Muscle of arm (tissue), 12 donors: ENCODE measurements around the gene PKP3. TPM values are rescaled to one million over a fixed set of nuclear protein-coding genes. Genes with fewer than 3 reads are reported as not detected.
"Not testable (repeated sequence)": the region's sequence is repeated elsewhere in the genome, so short reads cannot be mapped to it uniquely, and the experiment has no call there.

Source experiments
- DNase-seq: peaks from one replicate; pipeline ENCODE4 v3.0.0-alpha.2; 2013
- polyA plus RNA-seq, 12 donors: library from polyadenylated mRNA; unstranded; fragments of 120-200 nt; gene quantifications; one replicate each; pipeline ENCODE4 v1.2.1, GENCODE V29; 2013; ENCODE audit not compliant: insufficient read length in 12 of 12

PKP3 gene
- polyA plus RNA-seq, 12 donors, result 0.24 to 30.6 (median 2.7) TPM; not detected in 4

- not testable (repeated sequence) for DNase-seq
Observed at GRCh38 chr11:424766-425165, 30.8 kb downstream of the PKP3 start.

GRCh38 chr11:425301-425700, 31.3 kb downstream of the PKP3 start:
- DNase-seq, result no peak

GRCh38 chr11:426851-427250, 32.8 kb downstream of the PKP3 start:
- no peak for DNase-seq

GRCh38 chr11:428295-428694, 34.3 kb downstream of the PKP3 start:
- no peak for DNase-seq

- DNase-seq, result no peak
Observed at GRCh38 chr11:429391-429790, 35.4 kb downstream of the PKP3 start.

GRCh38 chr11:429931-430456, 36.0 kb downstream of the PKP3 start:
- no peak for DNase-seq

GRCh38 chr11:431921-432320, 37.9 kb downstream of the PKP3 start:
- DNase-seq, result no peak

GRCh38 chr11:432501-433100, 38.6 kb downstream of the PKP3 start:
- DNase-seq, result no peak

GRCh38 chr11:433111-433510, 39.1 kb downstream of the PKP3 start:
- DNase-seq, result no peak

GRCh38 chr11:433641-434040, 39.6 kb downstream of the PKP3 start:
- no peak for DNase-seq

GRCh38 chr11:434496-434895, 40.5 kb downstream of the PKP3 start:
- DNase-seq, result no peak

GRCh38 chr11:434999-435740, 41.2 kb downstream of the PKP3 start:
- DNase-seq, result not testable (repeated sequence)

GRCh38 chr11:437228-437870, 43.3 kb downstream of the PKP3 start:
- DNase-seq, result no peak

GRCh38 chr11:438101-438844, 44.3 kb downstream of the PKP3 start:
- DNase-seq, result no peak

GRCh38 chr11:439315-440064, 45.5 kb downstream of the PKP3 start:
- no peak for DNase-seq

- DNase-seq, result no peak
Observed at GRCh38 chr11:440065-441042, 46.3 kb downstream of the PKP3 start.

- no peak for DNase-seq
Observed at GRCh38 chr11:441043-441417, 47.0 kb downstream of the PKP3 start.

- no peak for DNase-seq
Observed at GRCh38 chr11:441418-442274, 47.6 kb downstream of the PKP3 start, which contains the start of gene ANO9. Gene ANO9, minus strand, starts transcription at chr11:442011. Its CDS starts 85 bp downstream, at chr11:441926.

- DNase-seq, result no peak
Observed at GRCh38 chr11:442611-443081, 48.6 kb downstream of the PKP3 start.
